VCaP (cell line): ENCODE results near the gene PRKAG3.

Experiments
- H3K27ac ChIP-seq: fragments of 450-650 bp; 2 replicates; pipeline ENCODE4 v1.5.1; 2017
- TF ChIP-seq, protein P1 (sequence below): fragments of 450-650 bp; conservative IDR thresholded peaks from 2 replicates; pipeline ENCODE4 v1.5.1; 2017; ENCODE audit warnings: mild to moderate bottlenecking, moderate library complexity

The PRKAG3 gene

DNA sequence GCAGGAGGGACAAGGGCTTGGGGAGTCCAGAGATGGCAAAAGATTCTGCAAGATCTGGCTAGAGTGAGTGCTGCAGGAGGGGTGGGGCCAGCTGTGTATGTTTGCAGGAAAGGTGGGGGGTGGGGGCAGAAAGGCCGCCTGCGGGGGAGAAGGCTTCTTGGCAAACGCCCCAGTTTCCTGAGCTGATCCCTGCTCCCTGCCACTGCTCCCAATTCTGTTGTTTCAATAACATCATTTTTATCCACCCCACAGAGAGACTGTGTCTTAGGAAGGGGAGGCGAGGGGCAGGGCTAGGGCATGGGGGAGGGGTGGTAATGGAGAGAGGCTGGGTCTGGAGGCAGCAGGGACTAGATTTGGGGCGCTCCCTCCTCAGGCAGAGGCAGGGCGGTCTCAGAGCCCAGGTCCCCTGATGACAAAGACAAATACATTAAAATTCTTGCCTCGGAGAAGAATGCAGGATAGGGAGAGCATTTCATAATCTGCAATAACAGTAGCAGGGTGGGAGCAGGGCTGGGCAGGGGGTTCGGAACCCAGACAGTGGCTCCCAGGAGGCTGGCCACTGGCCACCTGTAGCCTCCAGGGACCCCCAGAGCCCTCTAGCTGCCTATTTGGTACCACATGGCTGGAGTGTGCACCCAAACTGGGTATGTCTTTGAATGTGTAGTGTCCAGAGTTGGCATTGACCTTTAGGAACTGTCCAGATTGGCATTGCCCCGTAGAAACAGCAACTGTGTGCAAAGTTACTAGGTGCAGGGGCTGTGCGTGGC, 26.0 kb upstream of the PRKAG3 start:
- TF ChIP-seq, protein P1, sequence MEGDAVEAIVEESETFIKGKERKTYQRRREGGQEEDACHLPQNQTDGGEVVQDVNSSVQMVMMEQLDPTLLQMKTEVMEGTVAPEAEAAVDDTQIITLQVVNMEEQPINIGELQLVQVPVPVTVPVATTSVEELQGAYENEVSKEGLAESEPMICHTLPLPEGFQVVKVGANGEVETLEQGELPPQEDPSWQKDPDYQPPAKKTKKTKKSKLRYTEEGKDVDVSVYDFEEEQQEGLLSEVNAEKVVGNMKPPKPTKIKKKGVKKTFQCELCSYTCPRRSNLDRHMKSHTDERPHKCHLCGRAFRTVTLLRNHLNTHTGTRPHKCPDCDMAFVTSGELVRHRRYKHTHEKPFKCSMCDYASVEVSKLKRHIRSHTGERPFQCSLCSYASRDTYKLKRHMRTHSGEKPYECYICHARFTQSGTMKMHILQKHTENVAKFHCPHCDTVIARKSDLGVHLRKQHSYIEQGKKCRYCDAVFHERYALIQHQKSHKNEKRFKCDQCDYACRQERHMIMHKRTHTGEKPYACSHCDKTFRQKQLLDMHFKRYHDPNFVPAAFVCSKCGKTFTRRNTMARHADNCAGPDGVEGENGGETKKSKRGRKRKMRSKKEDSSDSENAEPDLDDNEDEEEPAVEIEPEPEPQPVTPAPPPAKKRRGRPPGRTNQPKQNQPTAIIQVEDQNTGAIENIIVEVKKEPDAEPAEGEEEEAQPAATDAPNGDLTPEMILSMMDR: no peak
- no peak overlapping the region for H3K27ac ChIP-seq

DNA sequence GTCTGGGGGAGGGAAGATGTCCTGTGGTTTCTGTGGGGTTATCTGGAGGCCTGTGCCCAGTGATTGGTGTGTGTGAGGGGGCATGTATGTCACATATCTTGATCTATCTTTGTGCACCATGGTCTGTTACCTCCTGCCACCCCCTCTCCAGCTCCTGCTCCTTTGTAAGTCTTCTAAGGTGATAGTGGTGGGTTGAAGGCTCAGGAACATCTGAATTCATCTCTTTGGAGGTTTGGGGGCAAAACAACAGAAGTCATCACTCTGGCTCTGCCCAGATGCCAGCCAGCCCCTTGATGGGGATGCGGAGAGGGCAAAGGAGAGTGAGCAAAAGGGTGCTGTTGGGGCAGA, 25.3 kb upstream of the PRKAG3 start:
- H3K27ac ChIP-seq: no peak overlapping the region
- TF ChIP-seq, protein P1: no peak

DNA sequence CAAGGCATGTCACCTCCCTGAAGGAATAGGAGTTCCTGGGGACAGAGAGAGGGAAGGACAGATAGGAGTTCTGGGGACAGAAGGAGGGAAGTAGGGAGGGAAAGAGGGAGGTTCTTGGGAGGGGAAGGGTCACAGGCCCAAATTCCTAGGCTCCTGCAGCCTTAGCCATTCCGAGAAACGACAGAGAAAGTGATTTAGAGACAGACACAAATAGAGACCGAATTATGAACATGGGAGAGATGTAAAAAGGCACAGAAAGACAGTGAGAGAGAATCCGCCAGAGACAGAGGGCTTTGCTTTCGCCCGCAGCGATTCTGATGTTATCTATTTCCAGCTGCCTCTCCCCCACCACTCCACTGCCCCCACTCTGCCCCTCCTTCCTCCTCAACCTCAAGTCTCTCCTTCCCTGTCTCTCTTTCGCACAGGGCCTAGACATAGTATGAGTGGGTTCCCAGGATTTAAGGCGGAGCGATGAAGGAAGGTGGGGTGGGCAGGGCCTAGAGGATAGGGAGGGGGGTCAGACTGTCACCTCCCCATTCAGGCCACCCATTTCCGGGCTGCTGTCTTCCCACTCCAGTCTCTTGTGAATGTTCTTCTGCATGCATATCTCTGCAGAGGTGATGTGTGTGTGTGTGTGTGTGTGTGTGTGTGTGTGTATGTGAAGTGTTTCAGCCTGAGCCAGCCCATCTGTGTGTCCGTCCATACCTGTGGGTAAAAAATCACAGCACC, 24.7 kb upstream of the PRKAG3 start:
- H3K27ac ChIP-seq: no peak overlapping the region

DNA sequence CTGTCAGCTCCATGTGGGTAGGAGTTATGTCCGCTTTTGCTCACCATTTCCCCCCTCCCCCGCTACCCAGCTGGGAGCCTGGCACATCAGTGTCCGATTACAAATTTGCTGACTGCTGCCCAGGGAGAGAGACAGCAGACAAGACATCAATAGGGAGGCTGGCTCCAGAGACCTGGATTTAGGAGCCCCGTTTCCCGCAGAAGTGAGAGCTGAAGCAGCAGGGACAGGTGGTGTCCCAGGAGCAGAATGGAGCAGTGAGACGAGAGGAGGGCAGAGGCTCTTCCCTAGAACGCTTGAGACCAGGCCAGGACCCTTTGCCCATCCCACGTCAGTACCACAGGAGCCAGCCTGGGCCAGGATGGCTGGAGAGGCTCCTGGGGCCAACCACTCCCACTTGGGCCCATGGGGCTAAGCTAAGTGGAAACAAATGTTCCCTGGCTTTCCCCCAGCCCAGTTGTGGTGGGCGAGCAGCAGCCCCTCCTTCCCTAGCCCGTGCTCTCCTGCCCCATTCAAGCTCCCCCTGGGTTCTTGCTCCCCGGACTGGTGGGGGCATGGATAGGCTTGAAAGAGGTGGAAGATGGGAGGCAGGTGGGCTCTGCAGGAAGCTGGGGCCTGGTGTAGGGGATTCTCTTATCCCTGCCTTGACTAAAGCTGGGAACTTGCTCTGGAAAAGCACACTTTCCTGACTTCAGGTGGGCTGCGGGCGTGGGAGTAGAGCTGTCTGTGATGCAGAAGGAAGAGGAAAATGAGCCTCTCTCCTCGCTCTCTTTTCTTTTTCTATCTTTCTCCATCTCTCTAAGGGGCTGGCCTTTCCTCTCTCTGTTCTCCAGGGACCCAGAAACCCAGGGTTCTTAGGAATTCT, 23.9 kb upstream of the PRKAG3 start:
- TF ChIP-seq, protein P1: no peak
- H3K27ac ChIP-seq: no peak overlapping the region

More for the DNA sequence above, 24.7 kb upstream of the PRKAG3 start:
- TF ChIP-seq, protein P1: no peak

DNA sequence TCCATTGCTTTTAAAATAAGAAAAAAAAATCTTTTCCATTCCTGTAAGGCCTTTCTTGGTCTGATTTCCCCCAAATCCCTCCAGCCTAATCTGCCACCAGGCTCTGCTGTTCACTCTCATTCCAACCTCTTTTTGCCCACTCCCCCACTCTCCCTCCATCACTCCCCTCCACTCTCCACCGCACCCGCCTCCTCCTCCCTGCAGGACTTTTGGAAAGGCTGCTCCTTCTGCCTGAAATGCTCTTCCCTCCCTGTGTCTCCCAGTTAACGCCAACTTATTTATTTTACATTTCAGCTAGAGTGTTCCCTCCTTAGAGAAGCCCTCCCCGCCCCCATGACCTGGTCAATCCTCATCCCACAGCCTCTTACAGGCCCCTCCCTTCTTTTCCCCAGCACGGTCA, 23.3 kb upstream of the PRKAG3 start:
- H3K27ac ChIP-seq: no peak overlapping the region
- TF ChIP-seq, protein P1: no peak

DNA sequence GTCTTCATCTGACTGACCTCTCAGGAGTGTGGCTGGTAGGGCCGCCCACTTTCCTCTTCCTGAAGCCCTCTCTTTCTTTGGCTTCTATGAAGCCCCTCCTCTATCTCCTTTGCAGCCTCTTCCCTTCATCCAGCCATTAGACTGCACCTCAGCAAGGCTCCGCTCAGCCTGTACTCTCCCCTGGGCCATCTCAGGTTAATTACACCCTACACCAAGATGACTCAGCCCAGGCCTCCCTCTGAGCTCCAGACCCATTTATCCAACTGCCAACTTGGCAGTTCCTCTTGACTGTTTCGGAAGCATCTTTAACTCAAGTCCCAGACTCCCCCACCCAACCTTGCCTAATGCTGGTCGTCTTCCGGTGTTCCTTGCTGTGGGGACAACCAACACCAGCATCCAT, 22.2 kb upstream of the PRKAG3 start:
- no peak overlapping the region for H3K27ac ChIP-seq
- TF ChIP-seq, protein P1: no peak
